SK-MEL-5 (cell line): ENCODE data around the gene C2CD5. TPM values are rescaled to one million over a fixed set of nuclear protein-coding genes. Genes with fewer than 3 reads are reported as not detected.
"Not testable (repeated sequence)": the region's sequence is repeated elsewhere in the genome, so short reads cannot be mapped to it uniquely, and the experiment has no call there.

ENCODE experiments used
- DNase-seq: peaks from one replicate; pipeline ENCODE4 v3.0.0-alpha.2; 2016; ENCODE audit warnings: low read depth, low spot score
- in situ Hi-C: cut with HindIII; loops from 2 replicates; pipeline ENCODE4 v1.10.0; 2016; ENCODE audit warnings: low sequenced_read_pairs, high pct_unique_total_duplicates, low pct_unique_long_range_greater_than_20kb
- total RNA-seq: library from RNA; depleted of rRNA; stranded (reverse); fragments of >200 nt; shearing (Covaris generic); gene quantifications from 2 replicates; pipeline ENCODE4 v1.2.3, GENCODE V29; 2014

The C2CD5 gene
- total RNA-seq, 1 experiment from 2014 or later = 12.4 TPM

DNA sequence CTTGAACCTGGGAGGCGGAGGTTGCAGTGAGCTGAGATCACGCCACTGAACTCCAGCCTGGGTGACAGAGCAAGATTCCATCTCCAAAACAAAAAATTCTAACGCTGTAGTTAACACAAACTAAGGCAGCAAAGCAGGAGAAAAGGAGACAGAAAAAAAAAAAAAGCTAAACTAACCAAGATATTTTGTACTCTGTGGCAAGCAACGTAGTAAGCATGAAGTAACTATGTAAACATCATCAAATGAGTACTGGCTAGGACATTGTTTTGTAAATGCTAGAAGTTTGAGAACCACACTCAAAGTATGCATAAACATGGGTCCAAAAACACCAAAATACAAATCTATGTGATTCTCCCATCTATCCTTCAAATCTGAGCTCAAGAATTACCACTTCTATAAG is 44.2 kb downstream of the C2CD5 start:
- DNase-seq = no peak
- in situ Hi-C loops = no loop called here

DNA sequence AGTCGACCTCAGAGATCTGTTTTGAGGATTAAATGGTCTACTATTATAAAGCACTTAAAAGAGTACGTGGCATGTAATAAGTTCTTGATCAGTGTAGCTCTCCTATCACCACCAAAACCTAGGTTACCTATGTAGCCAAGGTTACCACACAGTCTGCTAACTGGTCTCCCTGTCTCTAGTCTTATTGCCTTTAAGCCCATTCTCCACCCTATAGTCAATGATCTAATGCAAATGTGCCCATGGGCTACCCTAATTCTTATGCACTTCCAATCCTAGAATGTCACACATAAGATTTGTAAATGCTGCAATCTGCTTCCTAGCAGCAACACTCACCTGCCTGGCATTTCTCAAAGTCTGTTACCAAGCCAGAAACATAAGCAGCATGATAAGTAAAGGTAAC is 44.9 kb downstream of the C2CD5 start:
- no peak for DNase-seq
- in situ Hi-C loops = no loop called here

DNA sequence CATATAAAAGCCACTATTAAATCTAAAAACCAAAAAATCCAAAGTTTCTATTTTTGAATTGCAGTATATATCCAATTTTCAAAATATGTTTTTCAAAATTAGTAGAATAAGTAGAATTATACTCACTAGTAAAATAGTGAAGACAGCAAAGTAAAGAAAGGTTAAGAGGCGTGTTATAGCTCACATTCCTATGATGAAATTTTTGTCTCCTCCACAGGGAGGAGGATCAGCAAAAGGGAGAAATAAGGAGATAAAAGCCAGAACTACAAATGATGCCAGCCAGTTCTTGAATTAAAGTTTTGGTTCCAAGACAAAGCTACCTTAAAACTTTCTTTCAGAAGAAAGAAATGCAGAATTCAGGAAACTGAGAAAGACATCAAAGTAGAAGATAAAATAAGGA is 50.0 kb downstream of the C2CD5 start:
- in situ Hi-C loops = no loop called here

DNA sequence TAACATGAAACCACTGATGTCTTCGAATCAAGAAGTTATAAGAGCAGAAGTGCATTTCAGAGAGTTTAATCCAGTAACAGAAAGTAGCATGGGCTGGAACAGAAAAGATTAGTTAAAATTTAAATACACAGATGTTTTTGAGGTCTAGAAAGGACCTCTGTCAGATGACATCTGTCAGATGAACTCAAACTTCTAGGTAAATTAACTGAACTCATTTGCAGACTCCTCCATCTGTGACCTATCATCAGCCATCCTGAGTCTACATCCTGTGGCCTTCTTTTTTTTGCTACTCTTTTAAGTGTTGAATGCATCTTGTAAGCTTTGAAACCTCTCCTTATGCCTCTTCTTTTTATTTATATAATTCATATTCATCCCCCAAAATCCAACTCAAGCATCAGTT is 53.3 kb downstream of the C2CD5 start:
- DNase-seq = no peak

More for the DNA sequence above, 50.0 kb downstream of the C2CD5 start:
- no peak for DNase-seq

DNA sequence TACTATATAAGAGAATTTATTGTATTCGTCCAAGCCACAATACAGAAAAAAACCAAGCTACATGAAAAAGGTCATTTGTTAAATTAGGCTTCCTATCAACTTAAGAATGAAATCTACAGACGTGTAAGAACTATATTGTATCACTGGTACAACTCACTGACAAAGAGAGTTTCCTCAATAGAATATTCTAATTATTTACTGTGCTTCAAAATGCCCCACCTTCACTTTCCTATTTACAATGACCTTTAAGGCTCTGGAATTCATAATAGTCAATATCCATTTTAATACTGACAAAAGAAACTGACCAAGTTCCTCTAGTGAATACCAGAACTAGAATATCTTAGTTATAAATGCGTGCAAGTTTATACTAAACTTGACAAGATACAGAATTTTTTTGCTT is 55.9 kb downstream of the C2CD5 start:
- no peak for DNase-seq
- in situ Hi-C loops = no loop called here

More for the DNA sequence above, 53.3 kb downstream of the C2CD5 start:
- in situ Hi-C loops = no loop called here

DNA sequence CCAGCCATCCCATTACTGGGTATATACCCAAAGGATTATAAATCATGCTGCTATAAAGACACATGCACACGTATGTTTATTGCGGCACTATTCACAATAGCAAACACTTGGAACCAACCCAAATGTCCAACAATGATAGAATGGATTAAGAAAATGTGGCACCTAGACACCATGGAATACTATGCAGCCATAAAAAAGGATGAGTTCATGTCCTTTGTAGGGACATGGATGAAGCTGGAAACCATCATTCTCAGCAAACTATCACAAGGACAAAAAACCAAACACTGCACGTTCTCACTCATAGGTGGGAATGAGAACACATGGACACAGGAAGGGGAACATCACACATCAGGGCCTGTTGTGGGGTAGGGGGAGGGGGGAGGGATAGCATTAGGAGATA is 56.7 kb downstream of the C2CD5 start:
- in situ Hi-C loops, DNase-seq: not testable (repeated sequence)

DNA sequence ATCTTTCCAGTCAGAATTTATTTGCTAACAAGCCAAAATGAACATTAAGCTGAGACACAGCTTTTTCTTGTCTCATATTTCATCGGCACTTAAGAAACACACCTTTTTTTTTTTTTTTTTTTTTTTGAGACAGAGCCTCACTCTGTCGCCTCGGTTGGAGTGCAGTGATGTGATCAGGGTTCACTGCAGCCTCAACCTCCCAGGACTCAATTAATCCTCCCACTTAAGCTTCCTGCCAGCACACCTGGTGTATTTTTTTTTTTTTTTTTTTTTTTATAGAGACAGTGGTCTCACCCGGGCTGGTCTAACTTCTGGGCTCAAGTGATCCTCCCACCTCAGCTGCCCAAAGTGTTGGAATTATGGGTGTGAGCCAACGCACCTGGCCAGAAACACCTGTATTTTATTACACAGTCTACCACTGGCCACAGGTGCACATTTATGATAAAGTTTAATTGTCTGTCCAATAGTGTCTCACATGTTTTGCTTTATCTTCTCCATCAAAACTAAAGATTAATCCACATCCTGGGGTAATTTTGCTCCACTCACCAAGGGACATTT is 62.7 kb downstream of the C2CD5 start:
- no peak for DNase-seq
- in situ Hi-C loops = no loop called here

DNA sequence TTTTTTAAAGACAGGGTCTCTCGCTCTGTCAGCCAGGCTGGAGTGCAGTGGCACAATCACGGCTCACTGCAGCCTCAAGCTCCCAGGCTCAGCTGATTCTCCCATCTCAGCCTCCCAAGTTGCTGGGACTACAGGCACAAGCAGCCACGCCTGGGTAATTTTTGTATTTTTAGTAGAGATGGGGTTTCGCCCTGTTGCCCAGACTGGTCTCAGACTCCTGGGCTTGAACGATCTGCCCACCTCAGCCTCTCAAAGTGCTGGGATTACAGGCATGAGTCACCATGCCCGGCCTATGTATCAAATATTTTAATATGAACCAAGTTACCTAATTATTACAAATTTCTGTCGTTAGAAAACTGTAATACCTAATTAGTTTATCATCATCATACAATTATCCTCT is 63.5 kb downstream of the C2CD5 start:
- in situ Hi-C loops = not testable (repeated sequence)

DNA sequence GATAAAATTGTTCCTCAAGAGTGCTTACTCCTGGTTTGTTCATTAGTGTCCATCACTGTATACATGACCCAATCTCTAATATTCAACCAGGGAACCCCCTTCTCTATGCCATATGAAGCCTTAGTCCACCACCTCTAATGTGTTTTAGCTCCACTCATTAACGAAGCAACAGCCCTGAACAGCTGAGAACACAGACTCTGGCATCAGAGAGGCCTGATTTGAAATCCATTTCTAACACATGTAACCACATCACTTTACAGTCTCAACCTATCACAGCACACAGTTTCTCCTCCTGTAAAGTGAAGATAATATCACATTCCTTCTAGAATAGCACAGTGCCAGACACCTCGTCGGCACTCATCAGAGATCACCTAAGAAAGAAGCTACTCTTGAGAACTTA is 64.3 kb downstream of the C2CD5 start:
- in situ Hi-C loops = no loop called here
- DNase-seq = no peak

More for the DNA sequence above, 63.5 kb downstream of the C2CD5 start:
- DNase-seq = not testable (repeated sequence)

DNA sequence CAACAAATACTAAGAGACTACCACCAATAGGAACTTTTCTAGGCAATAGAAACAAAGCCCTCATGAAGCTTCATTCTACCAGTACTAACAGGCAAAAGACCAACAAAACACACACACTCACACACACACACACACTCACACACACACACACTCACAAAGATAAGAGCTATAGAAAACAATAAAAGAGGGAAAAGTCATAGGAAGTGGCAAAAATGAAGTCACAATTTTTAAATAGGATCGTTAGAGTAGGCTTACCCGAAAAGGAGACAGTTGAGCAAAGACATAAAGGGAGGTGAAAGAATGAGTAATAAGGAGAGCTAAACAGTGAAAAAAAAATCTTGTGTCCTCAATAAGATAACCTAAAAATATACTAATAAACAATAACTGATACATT is 66.5 kb downstream of the C2CD5 start:
- in situ Hi-C loops = no loop called here
- no peak for DNase-seq

DNA sequence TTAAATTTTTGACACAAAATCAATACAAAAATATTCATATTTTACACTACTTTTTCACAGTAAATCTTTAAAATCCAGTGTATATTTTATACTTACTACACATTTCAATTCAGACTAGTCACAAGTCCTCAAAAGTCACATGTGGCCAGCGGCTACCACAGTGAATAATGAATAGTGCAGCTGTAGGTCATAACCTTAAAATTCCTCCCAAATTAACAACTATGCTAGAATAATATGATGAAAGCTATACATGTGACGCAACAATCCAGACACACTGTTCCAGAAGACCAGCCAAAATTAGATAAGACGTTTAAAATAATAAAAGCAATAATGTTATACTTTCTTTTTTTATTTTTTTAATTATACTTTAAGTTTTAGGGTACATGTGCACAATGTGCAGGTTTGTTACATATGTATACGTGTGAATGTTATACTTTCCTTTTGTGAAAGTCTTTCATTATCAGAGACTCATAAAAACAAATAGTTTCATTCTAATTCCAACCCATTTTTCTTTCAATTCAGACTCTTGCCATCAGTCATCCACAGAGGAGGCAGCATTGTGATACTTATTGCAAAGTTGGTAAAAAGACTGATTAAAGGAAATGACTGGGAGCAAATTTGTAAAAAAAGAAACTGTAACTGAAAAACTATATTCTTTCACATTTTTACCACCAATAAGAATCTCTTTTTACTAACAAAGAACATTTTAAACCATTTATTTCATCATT is 67.0 kb downstream of the C2CD5 start:
- in situ Hi-C loops = no loop called here
- peak; percentile 75 for DNase-seq

DNA sequence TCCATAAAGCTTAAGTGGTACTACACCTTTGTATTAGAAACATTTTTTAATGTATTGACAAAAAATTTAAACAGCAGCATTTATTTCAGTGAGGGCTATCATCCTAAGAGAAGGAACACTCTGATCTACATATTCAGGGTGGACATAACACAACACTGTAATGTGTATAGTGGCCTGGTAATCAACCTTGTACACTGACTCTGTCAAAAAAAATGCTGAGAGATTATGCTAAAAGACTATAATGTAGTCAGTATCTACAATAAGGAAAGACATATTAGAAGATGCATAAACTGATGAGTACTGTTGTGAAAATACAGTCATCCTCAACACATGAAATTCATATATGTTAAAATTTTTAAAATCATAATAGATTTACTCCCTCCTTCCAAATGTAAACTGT is 68.2 kb downstream of the C2CD5 start:
- in situ Hi-C loops = no loop called here
- DNase-seq = no peak

DNA sequence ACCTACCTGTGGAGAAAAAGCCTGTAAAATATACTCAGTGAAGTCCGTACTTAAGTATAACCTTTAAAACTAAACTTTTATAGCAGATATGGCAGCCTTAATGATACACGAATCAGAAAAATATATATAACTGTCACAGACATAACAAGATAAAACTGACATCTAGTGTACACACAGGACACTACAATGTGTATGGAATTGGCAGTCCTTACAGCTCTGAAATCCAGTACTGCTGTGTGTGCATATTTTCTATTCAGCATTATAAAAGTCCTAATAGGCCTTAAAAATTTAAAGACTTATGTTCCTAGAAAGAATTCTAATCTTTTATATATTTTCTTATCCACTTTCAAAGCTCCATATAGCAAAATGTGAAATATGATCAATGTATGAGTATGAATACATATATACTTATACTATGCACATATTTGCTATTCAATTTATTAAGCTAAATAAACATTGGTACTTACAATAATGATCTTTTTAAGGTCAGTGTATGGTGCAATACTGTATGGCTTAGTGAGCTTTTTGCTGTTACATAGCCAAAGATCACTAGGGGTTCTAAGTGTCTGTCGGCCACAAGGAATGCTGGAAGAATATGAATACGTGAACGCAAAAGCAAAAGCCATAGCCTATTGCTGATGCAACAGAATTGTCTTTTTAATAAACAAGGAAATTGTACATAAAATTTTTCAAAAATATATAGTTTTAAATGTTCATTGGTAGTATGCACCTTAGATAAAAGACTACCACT is 69.2 kb downstream of the C2CD5 start:
- in situ Hi-C loops = no loop called here
- peak; percentile 44 for DNase-seq

DNA sequence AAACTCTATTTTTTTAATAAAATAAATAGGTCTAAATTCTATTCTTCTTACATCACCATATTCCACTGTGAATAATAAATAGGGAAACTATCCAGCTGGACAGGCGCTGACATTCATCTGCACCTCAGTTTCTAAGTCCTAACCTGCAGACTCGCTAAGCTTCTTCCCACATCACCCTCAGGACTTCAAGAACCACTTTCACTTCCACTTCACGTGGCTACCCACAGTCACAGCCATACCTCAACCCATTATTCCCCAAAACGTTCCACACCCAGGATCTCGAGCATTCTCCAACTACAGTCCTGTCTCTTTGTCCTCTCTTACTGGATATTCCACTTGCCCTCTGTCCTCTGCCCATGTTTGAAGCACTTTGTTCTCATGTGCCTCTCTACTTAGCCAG is 71.1 kb downstream of the C2CD5 start:
- in situ Hi-C loops = no loop called here
- no peak for DNase-seq

DNA sequence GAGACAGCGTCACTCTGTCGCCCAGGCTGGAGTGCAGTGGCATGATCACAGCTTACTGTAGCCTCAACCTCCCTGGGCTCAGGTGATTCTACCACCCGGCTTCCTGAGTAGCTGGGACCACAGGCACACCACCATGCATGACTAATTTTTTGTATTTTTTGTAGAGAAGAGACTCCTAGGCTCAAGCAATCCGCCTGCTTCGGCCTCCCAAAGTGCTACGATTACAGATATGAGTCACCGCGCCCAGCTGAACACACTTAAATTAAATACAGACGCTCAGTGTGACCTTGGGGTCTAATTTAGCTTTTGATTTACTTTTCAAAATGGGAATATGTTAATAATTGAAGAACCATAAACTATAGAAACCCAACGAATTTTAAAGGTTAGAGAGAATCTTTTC is 77.2 kb downstream of the C2CD5 start:
- in situ Hi-C loops = no loop called here
- DNase-seq = no peak

DNA sequence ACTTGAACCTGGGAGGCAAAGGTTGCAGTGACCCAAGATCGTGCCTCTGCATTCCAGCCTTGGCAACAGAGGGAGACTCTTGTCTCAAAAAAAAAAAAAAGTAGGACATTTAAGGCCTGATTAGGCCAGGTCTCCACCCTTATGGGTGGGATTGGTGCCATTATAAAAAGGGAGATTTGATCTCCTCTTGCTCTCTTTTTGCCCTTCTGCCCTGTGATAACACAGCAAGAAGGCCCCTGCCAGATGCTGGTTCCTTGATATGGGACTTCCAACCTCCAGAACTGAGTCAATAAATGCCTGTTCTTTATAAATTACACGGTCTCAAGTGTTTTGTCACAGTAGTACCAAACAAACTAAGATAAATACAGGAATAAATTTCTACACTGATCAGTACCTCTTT is 81.0 kb downstream of the C2CD5 start:
- in situ Hi-C loops = no loop called here
- DNase-seq = no peak

DNA sequence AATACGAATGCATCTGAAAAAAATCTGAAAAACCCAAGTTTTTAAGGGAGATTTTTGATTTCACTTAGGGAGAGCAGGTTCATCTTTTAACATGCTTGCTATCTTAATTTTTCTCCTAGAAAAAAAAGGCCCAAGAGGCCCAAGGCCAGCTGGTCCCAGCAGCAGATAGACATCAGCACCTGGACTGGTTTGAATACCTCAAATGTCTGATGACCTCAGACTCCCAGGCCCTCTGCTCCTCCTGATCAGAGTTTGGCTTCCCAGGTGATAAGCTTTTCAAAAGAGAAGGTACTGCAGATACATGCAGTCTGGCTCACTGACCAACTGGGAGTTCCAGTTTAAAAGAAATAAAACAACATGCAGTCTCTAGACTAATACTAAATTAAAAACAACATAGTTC is 82.6 kb downstream of the C2CD5 start:
- no peak for DNase-seq
- in situ Hi-C loops = no loop called here

DNA sequence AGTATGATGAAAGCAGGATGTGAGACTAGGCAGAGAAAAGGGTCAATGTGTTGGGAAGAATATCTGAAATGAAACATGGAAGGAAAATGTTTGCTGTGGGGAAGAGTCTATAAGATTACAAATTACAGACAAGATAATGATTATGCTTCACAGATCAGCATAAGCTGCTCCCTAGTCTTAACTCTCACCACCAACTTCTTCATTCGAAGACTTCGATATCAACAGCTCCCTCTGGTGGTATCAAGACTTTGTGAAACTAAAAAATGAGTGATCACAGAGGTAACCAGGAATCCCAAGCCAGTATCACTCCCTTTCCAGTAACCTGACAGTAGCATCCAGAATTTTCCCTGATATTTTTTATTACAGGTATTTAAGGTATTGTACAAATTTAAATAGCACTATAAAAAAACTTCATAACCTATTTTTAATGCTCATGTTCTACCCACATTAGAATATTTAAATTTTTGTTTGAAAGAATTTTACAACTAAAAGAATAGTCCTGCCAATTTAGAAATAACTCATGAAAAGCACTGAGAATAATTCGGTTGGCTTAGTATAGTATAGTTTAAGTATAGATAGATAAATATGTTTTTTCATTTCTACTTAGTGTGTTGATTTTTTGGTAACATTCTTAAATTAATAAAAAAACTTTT is 84.4 kb downstream of the C2CD5 start:
- in situ Hi-C loops = no loop called here
- DNase-seq = peak; percentile 82
